Colon (tissue), 2 donors: Measurements from ENCODE around the gene SLC35A1.

ENCODE experiments used
- FAIRE-seq: peaks from 2 replicates; lab custom pipeline; 2012; peaks lifted over from hg19 to GRCh38; lab: Jason Lieb, UNC
- donor health status: control.
- donor health status: control.

SLC35A1 gene

DNA sequence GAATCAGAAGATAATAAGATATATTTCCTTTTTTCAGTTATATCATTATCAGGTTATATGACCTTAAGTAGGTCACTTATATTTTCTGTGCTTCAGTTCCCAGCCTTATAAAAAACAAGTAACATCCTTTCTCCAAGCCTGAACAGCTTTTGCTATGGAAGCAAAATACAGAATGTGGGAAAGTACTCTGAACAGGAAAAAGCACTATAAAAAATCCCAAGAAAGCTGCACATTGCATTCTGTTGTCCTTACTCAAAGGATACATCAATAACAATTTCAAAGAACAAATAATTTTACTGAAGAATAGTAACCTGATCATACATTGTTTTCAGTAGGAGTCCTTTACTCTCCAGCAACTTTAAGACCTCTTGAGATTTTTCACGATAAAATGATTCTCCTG, 56.4 kb downstream of the SLC35A1 start:
- no peak for FAIRE-seq

DNA sequence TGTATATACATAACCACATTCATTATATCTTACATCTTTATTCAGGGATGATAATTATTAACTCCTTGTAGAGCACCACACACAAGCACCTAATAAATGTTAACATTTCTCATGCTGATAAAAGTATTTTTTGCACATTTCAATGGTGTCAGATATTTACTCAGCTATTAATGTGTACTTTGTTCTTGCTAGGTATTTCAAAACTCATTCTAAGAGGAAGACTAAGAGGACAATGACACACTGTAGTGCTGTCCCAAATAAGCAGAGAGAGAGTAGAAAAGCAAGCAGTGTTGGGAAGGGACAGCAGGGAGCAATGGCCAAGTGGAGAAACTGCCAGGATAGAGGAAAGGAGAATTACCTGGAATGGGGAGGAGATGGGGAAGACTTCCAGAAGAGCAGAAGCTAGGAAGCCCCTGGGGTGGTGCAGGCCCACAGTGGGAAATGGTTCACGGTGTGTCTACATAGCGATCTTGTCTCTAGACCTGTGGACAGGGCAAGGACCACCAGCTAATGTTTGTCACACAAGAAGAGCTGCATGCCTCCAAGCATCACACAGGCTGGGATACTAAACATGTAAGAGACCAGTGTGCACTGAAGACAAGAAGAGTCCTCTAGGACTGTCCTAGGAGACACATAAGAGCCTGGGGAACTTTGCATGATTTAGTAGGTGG, 61.7 kb downstream of the SLC35A1 start:
- FAIRE-seq, result no peak

DNA sequence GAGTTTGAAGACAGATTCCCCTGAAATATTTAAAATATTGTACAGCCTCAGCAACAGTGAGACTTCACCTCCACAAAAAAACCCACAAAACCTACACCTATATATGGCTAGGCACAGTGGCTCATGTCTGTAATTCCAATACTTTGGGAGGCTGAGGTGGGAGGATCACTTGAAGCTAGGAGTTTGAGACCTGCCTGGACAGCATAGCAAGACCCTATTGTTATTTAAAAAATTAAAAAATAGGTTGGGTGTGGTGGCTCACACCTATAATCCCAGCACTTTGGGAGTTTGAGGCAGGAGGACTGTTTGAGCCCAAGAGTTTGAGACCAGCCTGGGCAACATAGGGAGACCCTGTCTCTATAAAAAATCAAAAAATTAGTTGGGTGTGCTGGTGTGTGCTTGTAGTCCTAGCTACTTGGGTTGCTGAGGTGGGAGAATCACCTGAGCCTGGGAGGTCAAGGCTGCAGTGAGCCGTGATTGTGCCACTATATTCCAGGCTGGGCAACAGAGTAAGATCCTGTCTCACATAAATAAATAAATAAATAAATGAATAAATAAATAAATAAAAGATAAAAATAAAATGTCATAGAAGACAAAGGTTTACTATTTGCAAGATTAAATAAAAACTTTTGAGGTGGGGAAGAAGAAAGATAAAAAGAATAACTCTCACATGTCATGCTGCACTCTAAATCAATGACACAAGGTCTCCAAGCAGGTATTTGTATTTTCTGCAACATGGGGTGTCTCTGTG, 65.9 kb downstream of the SLC35A1 start:
- no peak for FAIRE-seq

DNA sequence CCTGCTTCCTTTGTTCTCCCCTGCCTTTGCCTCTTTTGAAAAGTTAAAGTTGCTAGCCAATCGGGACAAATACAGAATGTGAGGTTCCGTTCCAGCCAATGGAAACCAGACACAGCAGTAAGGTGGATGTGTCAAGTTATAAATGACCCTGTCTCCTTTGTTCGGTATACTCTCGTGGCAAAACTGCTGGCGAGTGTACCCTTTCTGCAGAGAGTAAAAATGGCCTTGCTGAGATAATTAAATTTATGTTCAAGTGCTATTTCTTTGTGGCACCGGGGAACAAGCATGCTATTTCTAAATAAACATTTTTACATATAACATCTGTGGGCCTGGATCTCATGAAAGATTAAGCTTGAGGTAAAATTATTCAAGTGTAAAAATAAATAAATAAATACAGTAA, 66.8 kb downstream of the SLC35A1 start:
- no peak for FAIRE-seq

DNA sequence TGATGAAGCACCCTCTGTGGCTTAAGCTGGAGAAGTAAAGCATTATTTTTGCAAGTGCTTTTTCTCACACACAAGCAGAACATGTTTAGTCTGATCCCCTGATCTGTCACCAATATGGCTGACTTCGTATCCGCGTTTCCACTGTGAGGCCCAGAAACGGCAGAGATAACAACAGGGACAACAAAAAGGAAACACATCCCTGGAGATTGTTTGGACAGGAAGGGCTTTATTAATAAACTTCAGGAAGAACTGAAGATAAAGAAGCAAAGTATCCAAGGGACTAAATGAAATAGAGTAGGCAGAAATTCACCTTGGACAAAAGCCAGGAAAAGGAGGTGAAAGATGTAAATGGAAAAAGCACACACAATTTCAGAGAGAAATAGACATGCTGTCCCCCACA, 67.8 kb downstream of the SLC35A1 start:
- FAIRE-seq, result no peak

DNA sequence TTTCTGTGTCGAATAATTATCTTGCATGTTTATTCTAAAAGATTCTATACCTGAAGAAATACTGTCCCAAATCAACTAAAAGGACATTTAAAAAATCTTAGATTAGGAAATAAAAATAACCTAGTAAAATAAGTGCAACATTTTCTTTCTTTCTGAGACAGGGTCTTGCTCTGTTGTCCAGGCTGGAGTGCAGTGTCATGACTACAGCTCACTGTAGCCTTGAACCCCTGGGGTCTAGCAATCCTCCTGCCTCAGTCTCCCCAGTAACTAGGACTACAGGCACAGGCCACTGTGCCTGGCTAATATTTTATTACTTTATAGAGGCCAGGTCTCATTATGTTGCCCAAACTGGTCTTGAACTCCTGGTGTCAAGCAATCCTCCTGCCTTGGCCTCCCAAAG, 68.3 kb downstream of the SLC35A1 start:
- FAIRE-seq, result no peak

DNA sequence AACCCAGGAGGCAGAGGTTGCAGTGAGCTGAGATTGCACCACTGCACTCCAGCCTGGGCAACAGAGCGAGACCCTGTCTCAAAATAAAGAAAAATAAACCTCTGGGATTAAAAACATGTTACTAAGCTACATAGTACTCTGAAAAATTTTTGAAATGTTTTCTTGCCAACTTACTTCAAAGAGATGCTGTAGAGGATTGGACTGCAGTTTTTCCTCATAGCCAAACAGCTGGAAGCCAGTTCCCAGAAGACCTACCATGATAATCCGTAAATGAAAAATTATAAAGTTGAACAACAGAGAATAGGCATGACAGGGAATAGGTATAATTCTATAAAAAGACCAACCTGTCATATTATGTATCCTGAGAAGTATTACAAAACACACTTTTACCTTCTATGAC, 69.0 kb downstream of the SLC35A1 start:
- FAIRE-seq, result no peak

DNA sequence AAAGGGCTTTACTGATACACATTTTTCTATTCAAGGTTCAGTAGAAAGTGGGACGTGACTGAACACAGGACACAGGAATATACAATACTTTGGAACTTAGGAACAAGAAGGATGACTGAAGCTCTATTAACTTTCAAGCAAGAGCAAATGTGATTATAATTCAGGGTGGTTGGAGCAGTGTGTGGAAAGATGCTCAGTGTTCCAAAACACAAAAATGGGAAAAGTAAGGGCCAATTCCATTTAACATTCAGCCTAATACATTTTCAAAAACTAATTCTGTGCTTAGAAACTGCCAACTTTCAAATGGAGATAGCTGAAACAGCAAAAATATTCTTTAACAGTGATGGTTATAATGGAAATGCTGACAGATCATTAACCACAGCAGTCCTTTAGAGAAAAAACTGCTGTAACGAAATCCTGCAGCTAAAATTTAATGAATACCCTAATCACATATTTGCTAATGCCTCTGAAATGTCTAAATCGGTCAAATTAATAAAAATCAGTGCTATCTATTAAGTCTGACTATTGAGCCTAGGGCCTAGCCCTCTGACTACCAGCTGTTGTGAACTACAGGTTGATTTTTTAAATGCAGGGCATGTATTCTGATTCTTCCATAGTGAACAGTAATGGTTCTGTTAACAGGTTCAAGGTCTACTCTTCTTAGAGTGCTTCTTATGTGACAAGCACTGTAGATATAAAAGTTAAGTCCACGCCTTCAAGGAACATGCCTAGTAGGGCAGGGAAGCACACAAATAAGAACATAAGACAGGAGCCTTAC, 71.1 kb downstream of the SLC35A1 start:
- no peak for FAIRE-seq

DNA sequence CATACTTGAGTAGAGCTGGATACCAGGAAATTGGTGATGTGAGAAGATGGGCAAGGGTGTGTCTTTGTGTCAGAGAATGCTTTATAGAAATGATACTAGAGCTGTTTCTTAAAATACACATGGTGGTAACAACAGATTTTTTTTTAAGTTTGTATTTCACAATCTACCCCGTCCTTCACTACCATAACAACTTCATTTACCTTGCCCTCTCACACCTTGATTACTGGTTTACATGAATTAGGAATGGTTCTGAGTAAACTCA, 71.6 kb downstream of the SLC35A1 start:
- FAIRE-seq, result no peak

DNA sequence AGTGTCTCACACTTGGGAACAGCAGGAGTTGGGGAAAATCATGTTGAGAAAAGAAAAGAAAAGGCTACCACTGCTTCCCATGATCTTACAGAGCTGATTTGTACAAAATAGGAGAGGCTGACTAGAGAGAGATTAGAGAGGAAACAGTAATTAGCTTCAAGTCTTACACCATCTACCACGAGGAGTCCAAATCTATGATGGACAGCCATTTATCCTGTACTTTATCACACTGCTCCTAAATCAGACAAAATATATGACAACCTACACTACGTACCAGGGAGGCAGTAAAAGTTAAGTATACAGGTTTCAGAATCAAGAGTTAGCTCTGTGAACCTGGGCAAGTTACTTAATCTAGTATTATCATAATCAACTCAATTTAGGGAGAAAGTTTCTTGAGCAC, 79.0 kb downstream of the SLC35A1 start:
- FAIRE-seq, result no peak

DNA sequence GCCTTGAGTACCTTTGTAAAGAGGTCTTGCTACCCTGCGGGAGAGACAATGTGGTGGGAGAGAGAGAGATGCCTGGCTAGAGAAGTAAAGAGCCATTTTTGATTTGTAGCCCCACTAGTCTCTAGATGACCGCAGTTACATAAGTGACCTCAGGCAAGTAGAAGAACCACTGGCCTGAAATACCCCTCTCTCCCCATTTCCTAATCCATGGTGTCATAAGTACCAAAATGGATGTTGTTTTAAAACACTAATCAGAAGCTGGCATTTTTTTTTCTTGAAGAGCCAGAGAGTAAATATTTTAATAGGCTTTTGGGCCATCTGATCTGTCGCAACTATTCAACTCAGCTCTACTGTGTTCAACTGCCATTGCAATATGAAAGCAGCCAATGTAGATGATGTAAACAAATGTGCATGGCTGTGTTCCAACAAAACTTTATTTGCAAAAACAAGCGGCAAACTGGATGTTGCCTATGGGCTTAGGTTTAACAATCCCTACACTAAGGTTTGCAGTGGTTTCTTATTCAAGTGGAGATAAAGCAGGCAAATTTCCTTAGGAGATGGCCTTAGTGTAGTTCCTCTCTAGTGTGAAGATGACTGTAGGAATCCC, 80.5 kb downstream of the SLC35A1 start:
- no peak for FAIRE-seq

DNA sequence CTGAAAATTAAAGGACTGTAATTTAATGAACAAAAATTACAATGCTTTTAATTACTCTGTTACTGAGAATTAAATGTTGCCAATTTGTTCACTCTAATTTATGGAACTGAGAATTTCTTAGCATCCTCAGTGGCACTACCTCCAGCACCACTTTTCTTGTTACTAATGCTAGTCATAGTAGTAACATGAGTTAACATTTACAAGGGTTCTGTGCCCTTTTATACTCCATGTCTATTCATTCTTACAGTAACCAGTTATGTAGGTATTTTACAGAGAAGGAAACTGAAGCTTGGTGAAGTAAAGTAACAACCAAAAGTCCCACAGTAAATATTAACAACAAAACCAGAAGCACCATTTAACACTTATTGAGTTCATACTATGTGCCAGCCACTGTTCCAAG, 82.7 kb downstream of the SLC35A1 start:
- no peak for FAIRE-seq

DNA sequence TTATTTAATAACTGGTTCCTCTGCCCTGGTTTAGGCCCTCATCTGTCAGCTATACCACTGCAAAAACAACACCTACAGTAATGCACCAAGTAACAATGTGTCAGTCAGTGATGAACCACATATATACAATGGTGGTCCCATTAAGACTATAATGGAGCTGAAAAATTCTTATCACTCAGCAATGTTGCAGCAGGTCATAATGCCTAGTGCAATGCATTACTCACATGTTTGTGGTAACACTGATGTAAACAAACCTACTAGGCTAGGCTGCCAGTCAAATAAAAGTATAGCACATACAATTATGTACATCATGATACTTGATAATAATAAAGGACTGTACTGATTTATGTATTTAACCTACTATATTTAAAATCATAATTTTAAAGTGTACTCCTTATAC, 85.7 kb downstream of the SLC35A1 start:
- no peak for FAIRE-seq

DNA sequence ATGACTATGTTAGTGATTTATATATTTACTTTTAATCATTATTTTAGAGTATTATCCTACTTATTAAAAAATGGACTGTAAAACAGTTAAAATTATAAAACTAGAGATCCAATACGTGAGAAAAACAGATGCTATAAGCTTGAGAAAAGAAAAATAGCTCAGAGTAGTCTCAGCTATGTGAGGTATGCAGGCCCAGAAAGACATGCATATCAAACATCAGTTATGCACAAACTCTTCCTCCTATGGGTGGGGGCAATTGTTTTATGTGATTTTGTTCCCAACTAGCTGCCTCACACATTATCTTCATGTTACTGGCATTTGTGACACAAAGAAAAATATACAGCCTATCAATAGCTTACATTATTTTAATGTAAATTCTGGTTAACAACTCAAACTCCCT, 88.2 kb downstream of the SLC35A1 start:
- no peak for FAIRE-seq
